ENCODE measurements around the gene GGA3.

Gene GGA3, protein sequence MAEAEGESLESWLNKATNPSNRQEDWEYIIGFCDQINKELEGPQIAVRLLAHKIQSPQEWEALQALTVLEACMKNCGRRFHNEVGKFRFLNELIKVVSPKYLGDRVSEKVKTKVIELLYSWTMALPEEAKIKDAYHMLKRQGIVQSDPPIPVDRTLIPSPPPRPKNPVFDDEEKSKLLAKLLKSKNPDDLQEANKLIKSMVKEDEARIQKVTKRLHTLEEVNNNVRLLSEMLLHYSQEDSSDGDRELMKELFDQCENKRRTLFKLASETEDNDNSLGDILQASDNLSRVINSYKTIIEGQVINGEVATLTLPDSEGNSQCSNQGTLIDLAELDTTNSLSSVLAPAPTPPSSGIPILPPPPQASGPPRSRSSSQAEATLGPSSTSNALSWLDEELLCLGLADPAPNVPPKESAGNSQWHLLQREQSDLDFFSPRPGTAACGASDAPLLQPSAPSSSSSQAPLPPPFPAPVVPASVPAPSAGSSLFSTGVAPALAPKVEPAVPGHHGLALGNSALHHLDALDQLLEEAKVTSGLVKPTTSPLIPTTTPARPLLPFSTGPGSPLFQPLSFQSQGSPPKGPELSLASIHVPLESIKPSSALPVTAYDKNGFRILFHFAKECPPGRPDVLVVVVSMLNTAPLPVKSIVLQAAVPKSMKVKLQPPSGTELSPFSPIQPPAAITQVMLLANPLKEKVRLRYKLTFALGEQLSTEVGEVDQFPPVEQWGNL

GRCh38 chr17:75261336-75262111, at the start of gene GGA3, which contains the start of gene MRPS7:
Gene GGA3 (minus strand): TSS chr17:75261606. CDS start chr17:75261587, 19 bp downstream.
Gene MRPS7 (plus strand): TSS chr17:75261879. CDS start chr17:75261901, 22 bp downstream.
- peaks cover 17 to 25% of the 10 kb centered on the region in 2 donors for H3K36me3 ChIP-seq (ENCODE audit: control insufficient read depth in 2 of 2, insufficient read depth in 2 of 2, low read length in 2 of 2)
- H3K4me3 ChIP-seq (ENCODE audit: low read length in 2 of 2) = peak within 1 kb of the TSS; percentile 79 to 99
- no peaks in the 10 kb centered on the region for H3K9me3 ChIP-seq (ENCODE audit: control insufficient read depth in 2 of 2, low read length in 2 of 2)
- peak within 1 kb of the TSS; percentile 95 to 96 for H3K9ac ChIP-seq (ENCODE audit: low read depth in 1 of 2, low read length in 2 of 2)
- peak within 1 kb of the TSS; percentile 96 to 98 for H3K27ac ChIP-seq (ENCODE audit: low read depth in 2 of 2, low read length in 2 of 2)
- no peaks in the 10 kb centered on the region for H3K27me3 ChIP-seq (ENCODE audit: control insufficient read depth in 2 of 2, insufficient read depth in 2 of 2, low read length in 2 of 2)
- H3K4me1 ChIP-seq (ENCODE audit: control insufficient read depth in 2 of 2, insufficient read depth in 2 of 2, low read length in 2 of 2) = peaks cover 21 to 25% of the 10 kb centered on the region in 2 donors

DNA sequence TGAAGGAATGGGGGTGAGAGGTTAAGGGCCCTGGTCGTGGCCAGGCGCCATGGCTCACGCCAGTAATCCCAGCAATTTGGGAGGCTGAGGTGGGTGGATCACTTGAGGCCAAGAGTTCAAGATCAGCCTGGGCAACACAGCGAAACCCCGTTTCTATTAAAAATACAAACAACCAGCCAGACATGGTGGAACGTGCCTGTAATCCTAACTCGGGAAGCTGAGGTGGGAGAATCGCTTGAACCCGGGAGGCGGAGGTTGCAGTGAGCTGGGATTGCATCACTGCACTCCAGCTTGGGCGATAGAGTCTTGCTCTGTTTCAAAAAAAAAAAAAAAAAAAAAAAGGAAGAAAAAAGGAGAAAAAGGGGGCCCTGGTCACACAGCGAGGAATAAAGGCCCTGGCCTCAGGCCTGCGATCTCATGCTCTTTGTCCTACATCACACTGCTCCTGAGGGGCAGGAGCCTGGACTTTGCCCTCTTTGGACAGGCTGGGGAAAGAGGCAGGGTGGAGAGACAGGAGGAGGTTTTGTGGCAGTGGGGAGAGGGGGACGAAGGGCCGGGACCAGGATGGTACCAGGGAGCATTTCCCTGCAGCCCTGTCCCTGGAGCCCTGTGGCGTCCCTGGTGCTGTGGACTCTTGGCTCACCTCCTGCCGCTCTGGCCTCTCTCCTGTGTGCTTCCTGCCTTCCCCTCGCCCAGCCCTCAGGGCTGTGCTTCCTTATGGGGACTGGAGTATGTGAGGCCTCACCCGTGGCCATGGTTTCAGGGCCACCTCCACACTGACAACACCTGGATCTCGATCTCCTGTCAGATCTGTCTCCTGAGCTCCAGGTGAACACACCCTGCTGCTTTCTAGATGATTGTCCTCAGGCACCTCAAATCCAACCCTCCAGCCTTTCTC, 47.6 kb upstream of the GGA3 start:
- H3K9ac ChIP-seq (ENCODE audit: low read depth in 1 of 2, low read length in 2 of 2) = peak overlapping the region; percentile 21 to 52
- H3K27me3 ChIP-seq (ENCODE audit: control insufficient read depth in 2 of 2, insufficient read depth in 2 of 2, low read length in 2 of 2) = no peaks in the 10 kb centered on the region
- no peaks in the 10 kb centered on the region for H3K9me3 ChIP-seq (ENCODE audit: control insufficient read depth in 2 of 2, low read length in 2 of 2)
- peaks cover 14 to 17% of the 10 kb centered on the region in 2 donors for H3K4me1 ChIP-seq (ENCODE audit: control insufficient read depth in 2 of 2, insufficient read depth in 2 of 2, low read length in 2 of 2)
- H3K27ac ChIP-seq (ENCODE audit: low read depth in 2 of 2, low read length in 2 of 2) = peak overlapping the region; percentile 79 to 92
- H3K4me3 ChIP-seq (ENCODE audit: low read length in 2 of 2) = peak overlapping the region; percentile 9 to 33
- peaks cover 0 to under 1% of the 10 kb centered on the region in 2 donors for H3K36me3 ChIP-seq (ENCODE audit: control insufficient read depth in 2 of 2, insufficient read depth in 2 of 2, low read length in 2 of 2)

DNA sequence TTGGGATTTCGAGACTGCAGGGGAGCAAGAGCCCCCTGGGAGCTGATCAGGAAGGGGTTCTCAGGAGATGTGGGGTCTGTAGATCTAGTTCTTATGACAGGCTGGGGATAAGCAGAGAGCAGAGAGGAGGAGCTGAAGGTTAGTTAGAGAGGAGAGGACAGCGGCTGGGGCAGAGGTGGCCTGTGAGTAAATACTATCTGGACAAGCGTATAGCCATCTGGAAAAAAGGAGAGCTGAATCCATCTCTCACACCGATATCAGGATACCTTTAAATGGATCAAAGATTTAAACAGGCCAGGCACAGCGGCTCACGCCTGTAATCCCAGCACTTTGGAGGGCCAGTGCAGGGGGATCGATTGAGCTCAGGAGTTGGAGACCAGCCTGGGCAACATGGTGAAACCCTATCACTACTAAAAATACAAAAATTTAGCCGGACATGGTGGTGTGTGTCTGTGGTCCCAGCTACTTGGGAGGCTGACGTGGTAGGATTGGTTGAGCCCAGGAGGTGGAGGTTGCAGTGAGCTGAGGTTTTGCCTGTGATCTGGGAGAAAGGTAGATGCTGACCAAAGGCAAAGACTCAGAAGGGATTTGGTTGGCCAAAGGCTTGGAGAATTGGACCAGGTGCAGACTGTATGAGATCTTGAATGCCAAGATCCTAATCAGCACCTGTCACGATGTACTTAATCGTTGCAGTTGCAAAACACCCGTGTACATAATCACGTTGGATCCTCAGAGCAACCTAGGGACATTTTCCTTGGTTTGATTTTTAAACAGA, 46.7 kb upstream of the GGA3 start:
- peak overlapping the region in 1 of 2 donors; percentile 20 for H3K4me3 ChIP-seq (ENCODE audit: low read length in 2 of 2)
- no peaks in the 10 kb centered on the region for H3K9me3 ChIP-seq (ENCODE audit: control insufficient read depth in 2 of 2, low read length in 2 of 2)
- H3K27me3 ChIP-seq (ENCODE audit: control insufficient read depth in 2 of 2, insufficient read depth in 2 of 2, low read length in 2 of 2) = no peaks in the 10 kb centered on the region
- peaks cover 14 to 17% of the 10 kb centered on the region in 2 donors for H3K4me1 ChIP-seq (ENCODE audit: control insufficient read depth in 2 of 2, insufficient read depth in 2 of 2, low read length in 2 of 2)
- H3K27ac ChIP-seq (ENCODE audit: low read depth in 2 of 2, low read length in 2 of 2) = peak overlapping the region; percentile 79 to 92
- H3K9ac ChIP-seq (ENCODE audit: low read depth in 1 of 2, low read length in 2 of 2) = peak overlapping the region in 1 of 2 donors; percentile 52
- H3K36me3 ChIP-seq (ENCODE audit: control insufficient read depth in 2 of 2, insufficient read depth in 2 of 2, low read length in 2 of 2) = no peaks in the 10 kb centered on the region

DNA sequence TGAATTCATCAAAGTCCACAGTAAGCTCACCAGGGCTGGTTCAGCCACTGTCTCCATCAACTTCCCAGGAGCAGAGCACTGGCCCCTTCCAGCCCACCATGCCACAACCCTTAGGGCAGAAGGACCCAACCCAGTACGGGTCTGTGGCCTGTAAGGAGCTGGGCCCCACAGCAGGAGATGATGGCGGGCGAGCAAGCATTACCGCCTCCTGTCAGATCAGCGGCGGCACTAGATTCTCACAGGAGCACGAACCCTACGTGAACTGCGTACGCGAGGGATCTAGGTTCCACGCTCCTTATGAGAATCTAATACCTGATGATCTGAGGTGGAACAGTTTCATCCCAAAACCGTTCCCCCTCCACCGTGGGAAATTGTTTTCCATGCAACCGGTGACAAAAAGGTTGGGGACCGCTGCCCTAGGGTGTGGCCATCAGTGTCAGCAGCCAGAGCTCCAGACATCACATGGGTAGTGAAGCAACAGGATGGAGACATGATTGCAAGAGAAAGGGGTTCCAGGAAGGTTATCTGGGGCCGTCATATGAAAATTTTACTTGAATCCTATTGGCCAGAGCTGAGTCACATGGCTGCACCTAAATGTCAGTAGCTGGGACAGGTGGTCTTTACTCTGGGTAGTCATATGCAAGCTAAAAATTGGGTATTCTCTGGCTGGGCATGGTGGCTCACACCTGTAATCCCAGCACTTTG, 40.2 kb upstream of the GGA3 start:
- H3K4me1 ChIP-seq (ENCODE audit: control insufficient read depth in 2 of 2, insufficient read depth in 2 of 2, low read length in 2 of 2) = no peaks in the 10 kb centered on the region
- H3K27ac ChIP-seq (ENCODE audit: low read depth in 2 of 2, low read length in 2 of 2) = no peak overlapping the region
- H3K9ac ChIP-seq (ENCODE audit: low read depth in 1 of 2, low read length in 2 of 2) = no peak overlapping the region
- no peaks in the 10 kb centered on the region for H3K36me3 ChIP-seq (ENCODE audit: control insufficient read depth in 2 of 2, insufficient read depth in 2 of 2, low read length in 2 of 2)
- no peaks in the 10 kb centered on the region for H3K27me3 ChIP-seq (ENCODE audit: control insufficient read depth in 2 of 2, insufficient read depth in 2 of 2, low read length in 2 of 2)
- no peaks in the 10 kb centered on the region for H3K9me3 ChIP-seq (ENCODE audit: control insufficient read depth in 2 of 2, low read length in 2 of 2)
- no peak overlapping the region for H3K4me3 ChIP-seq (ENCODE audit: low read length in 2 of 2)

DNA sequence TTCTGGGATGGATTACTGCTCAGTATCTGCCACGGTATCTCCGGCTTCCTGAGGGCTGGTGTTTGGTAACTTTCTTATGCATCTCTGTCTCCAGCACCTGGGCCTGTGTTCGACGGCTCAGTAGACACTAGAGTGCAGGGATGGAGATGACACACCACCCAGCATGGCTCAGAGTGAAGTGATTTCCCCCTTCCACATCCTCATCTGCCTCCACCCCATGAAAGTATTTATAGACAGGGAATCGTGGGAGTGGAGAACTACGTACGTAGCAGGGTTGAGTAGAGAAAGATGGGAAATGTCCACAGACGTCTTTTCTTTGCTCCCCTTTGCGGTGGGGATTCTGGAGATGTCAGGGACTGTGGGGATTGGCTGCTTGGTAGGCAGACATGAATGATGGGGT, 39.6 kb upstream of the GGA3 start:
- H3K27me3 ChIP-seq (ENCODE audit: control insufficient read depth in 2 of 2, insufficient read depth in 2 of 2, low read length in 2 of 2) = no peaks in the 10 kb centered on the region
- H3K4me1 ChIP-seq (ENCODE audit: control insufficient read depth in 2 of 2, insufficient read depth in 2 of 2, low read length in 2 of 2) = no peaks in the 10 kb centered on the region
- no peak overlapping the region for H3K27ac ChIP-seq (ENCODE audit: low read depth in 2 of 2, low read length in 2 of 2)
- no peak overlapping the region for H3K4me3 ChIP-seq (ENCODE audit: low read length in 2 of 2)
- H3K9me3 ChIP-seq (ENCODE audit: control insufficient read depth in 2 of 2, low read length in 2 of 2) = no peaks in the 10 kb centered on the region
- no peaks in the 10 kb centered on the region for H3K36me3 ChIP-seq (ENCODE audit: control insufficient read depth in 2 of 2, insufficient read depth in 2 of 2, low read length in 2 of 2)
- H3K9ac ChIP-seq (ENCODE audit: low read depth in 1 of 2, low read length in 2 of 2) = no peak overlapping the region

DNA sequence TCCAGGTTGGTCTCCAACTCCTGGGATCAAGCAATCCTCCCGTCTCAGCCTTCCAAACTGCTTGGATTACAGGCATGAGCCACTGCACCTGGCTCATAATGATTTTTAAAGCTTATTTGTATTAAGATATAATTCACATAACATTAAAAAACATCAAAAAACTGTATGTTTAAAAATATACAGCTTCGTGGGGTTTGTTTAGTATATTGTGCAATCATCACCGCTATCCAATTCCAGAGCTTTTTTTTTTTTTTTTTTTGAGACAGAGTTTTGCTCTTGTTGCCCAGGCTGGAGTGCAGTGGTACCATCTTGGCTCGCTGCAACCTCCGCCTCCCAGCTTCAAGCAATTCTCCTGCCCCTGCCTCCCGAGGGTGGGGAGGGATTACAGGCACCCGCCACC, 38.9 kb upstream of the GGA3 start:
- Histone ChIP-seq H3K27ac (ENCODE audit: low read depth in 2 of 2, low read length in 2 of 2) (no peak overlapping the region), H3K4me3 (ENCODE audit: low read length in 2 of 2) (no peak overlapping the region), H3K9ac (ENCODE audit: low read depth in 1 of 2, low read length in 2 of 2) (no peak overlapping the region), H3K27me3 (ENCODE audit: control insufficient read depth in 2 of 2, insufficient read depth in 2 of 2, low read length in 2 of 2) (no peaks in the 10 kb centered on the region), H3K36me3 (ENCODE audit: control insufficient read depth in 2 of 2, insufficient read depth in 2 of 2, low read length in 2 of 2) (no peaks in the 10 kb centered on the region), H3K4me1 (ENCODE audit: control insufficient read depth in 2 of 2, insufficient read depth in 2 of 2, low read length in 2 of 2) (peaks cover 0 to 3% of the 10 kb centered on the region in 2 donors), H3K9me3 (ENCODE audit: control insufficient read depth in 2 of 2, low read length in 2 of 2) (no peaks in the 10 kb centered on the region)

GRCh38 chr17:75295201-75296158, 34.1 kb upstream of the GGA3 start:
- Histone ChIP-seq H3K9ac (ENCODE audit: low read depth in 1 of 2, low read length in 2 of 2) (peak overlapping the region; percentile 1 to 38), H3K36me3 (ENCODE audit: control insufficient read depth in 2 of 2, insufficient read depth in 2 of 2, low read length in 2 of 2) (no peaks in the 10 kb centered on the region), H3K4me3 (ENCODE audit: low read length in 2 of 2) (peak overlapping the region in 1 of 2 donors; percentile 9), H3K27me3 (ENCODE audit: control insufficient read depth in 2 of 2, insufficient read depth in 2 of 2, low read length in 2 of 2) (no peaks in the 10 kb centered on the region), H3K9me3 (ENCODE audit: control insufficient read depth in 2 of 2, low read length in 2 of 2) (no peaks in the 10 kb centered on the region), H3K27ac (ENCODE audit: low read depth in 2 of 2, low read length in 2 of 2) (peak overlapping the region; percentile 79 to 80), H3K4me1 (ENCODE audit: control insufficient read depth in 2 of 2, insufficient read depth in 2 of 2, low read length in 2 of 2) (peaks cover 0 to 3% of the 10 kb centered on the region in 2 donors)
